Measurements from ENCODE around the gene ANXA5.
"Not testable (repeated sequence)": the region's sequence is repeated elsewhere in the genome, so short reads cannot be mapped to it uniquely, and the experiment has no call there.

The ANXA5 gene

GRCh38 chr4:121666091-121666679 is 30.6 kb downstream of the ANXA5 start:
- no peak overlapping the region for H3K4me3 ChIP-seq (ENCODE audit: low read depth, low read length)
- in situ Hi-C loops (cut with HindIII; ENCODE audit: low sequenced_read_pairs), result no loop called here
- TF ChIP-seq, protein P1, sequence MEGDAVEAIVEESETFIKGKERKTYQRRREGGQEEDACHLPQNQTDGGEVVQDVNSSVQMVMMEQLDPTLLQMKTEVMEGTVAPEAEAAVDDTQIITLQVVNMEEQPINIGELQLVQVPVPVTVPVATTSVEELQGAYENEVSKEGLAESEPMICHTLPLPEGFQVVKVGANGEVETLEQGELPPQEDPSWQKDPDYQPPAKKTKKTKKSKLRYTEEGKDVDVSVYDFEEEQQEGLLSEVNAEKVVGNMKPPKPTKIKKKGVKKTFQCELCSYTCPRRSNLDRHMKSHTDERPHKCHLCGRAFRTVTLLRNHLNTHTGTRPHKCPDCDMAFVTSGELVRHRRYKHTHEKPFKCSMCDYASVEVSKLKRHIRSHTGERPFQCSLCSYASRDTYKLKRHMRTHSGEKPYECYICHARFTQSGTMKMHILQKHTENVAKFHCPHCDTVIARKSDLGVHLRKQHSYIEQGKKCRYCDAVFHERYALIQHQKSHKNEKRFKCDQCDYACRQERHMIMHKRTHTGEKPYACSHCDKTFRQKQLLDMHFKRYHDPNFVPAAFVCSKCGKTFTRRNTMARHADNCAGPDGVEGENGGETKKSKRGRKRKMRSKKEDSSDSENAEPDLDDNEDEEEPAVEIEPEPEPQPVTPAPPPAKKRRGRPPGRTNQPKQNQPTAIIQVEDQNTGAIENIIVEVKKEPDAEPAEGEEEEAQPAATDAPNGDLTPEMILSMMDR (IDR thresholded peaks at IDR 0.05; ENCODE audit: low read depth, low read length), result no peak
- no peak for DNase-seq (ENCODE audit: low read depth, low spot score)

GRCh38 chr4:121665371-121665770 is 31.4 kb downstream of the ANXA5 start:
- TF ChIP-seq, protein P1 (IDR thresholded peaks at IDR 0.05; ENCODE audit: low read depth, low read length), result no peak
- DNase-seq (ENCODE audit: low read depth, low spot score), result no peak
- in situ Hi-C loops (cut with HindIII; ENCODE audit: low sequenced_read_pairs), result no loop called here
- no peak overlapping the region for H3K4me3 ChIP-seq (ENCODE audit: low read depth, low read length)

DNA sequence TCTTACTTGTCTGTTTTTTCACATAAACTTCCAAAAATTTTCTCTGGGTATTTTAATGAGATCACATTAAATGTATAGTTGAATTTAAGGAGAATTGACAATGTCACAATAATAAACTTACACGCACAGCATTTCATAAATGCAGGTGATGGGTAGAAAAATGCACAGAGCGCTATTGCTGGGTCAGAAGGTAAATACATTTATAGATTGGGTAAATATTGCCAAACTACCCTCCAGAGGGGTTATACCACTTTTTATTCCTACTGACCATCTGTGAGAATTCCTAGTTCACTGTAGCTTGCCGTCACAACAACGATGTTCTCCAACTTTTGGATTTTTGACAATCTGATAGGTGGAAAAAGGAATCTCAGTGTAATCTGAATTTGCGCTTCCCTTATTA is 34.6 kb downstream of the ANXA5 start:
- in situ Hi-C loops (cut with HindIII; ENCODE audit: low sequenced_read_pairs), result no loop called here

GRCh38 chr4:121660175-121660933 is 36.4 kb downstream of the ANXA5 start:
- in situ Hi-C loops (cut with HindIII; ENCODE audit: low sequenced_read_pairs); H3K4me3 ChIP-seq (ENCODE audit: low read depth, low read length); DNase-seq (ENCODE audit: low read depth, low spot score): not testable (repeated sequence)

More for the DNA sequence above, 34.6 kb downstream of the ANXA5 start:
- DNase-seq (ENCODE audit: low read depth, low spot score), result no peak
- TF ChIP-seq, protein P1 (IDR thresholded peaks at IDR 0.05; ENCODE audit: low read depth, low read length), result no peak
- no peak overlapping the region for H3K4me3 ChIP-seq (ENCODE audit: low read depth, low read length)

DNA sequence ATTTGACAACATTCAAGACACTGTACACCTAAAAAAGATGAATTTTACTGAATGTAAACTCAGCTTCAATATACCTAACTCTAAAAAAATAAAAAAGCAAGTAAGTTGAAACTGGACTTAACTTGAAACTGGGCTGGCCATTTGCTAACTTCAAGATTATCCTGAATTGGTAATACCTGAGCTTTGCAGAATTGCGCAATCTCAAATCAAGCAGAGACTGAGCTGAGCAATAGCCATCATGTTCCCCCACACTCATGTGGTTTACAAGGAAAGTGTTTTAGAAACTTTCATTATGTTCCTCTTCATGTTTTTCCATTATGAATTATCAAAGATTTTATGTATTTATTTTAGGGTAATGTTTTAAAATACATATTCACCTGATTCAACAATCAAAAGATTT is 38.7 kb downstream of the ANXA5 start:
- no peak overlapping the region for H3K4me3 ChIP-seq (ENCODE audit: low read depth, low read length)
- in situ Hi-C loops (cut with HindIII; ENCODE audit: low sequenced_read_pairs), result no loop called here
- no peak for DNase-seq (ENCODE audit: low read depth, low spot score)

DNA sequence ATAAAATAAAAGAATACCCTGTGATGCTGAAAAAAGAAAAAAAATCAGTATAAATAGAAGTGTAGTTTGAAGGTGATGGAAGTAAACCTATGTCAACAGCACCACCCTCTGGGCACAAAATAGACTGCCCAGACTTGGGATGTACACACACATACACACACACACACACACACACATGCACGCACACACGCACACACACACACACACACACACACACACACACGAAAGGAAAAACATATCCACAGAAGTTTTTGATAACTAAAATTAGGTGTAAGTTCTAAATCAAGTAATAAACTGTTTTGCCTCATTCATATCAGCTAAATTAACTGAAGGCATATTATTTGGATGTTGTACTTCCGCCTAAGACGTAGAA is 40.5 kb downstream of the ANXA5 start:
- peak; percentile 78 for DNase-seq (ENCODE audit: low read depth, low spot score)
- in situ Hi-C loops (cut with HindIII; ENCODE audit: low sequenced_read_pairs), result no loop called here
- H3K4me3 ChIP-seq (ENCODE audit: low read depth, low read length), result no peak overlapping the region
- TF ChIP-seq, protein P1 (IDR thresholded peaks at IDR 0.05; ENCODE audit: low read depth, low read length), result peak; percentile 57

More for the DNA sequence above, 38.7 kb downstream of the ANXA5 start:
- TF ChIP-seq, protein P1 (IDR thresholded peaks at IDR 0.05; ENCODE audit: low read depth, low read length), result no peak
